Hematopoietic multipotent progenitor cell treated with erythropoietin and hydrocortisone succinate and interleukin-3 and kit ligand, for 8 days (in vitro differentiated cells): ENCODE results near the gene KRI1.

Experiments
- DNase-seq: peaks from one replicate; pipeline ENCODE4 v3.0.0-alpha.2; 2015

The KRI1 gene

GRCh38 chr19:10517760-10518443 is 47.9 kb downstream of the KRI1 start:
- DNase-seq = peak; percentile 37

- no peak for DNase-seq
Observed at GRCh38 chr19:10517361-10517759, 48.5 kb downstream of the KRI1 start, which contains the start of gene S1PR5. S1PR5 (minus strand) TSS chr19:10517447; CDS start chr19:10515011, 2,436 bp downstream.

- no peak for DNase-seq
Observed at GRCh38 chr19:10516671-10517286, 49.0 kb downstream of the KRI1 start.

- no peak for DNase-seq
Observed at GRCh38 chr19:10516064-10516385, 49.8 kb downstream of the KRI1 start.

GRCh38 chr19:10514211-10515145 is 51.3 kb downstream of the KRI1 start:
- DNase-seq = no peak

GRCh38 chr19:10513223-10513622 is 52.6 kb downstream of the KRI1 start:
- DNase-seq = no peak

- DNase-seq = peak; percentile 50
Observed at GRCh38 chr19:10510301-10510802, 55.5 kb downstream of the KRI1 start.

GRCh38 chr19:10508707-10509106 is 57.1 kb downstream of the KRI1 start:
- DNase-seq = no peak

- DNase-seq = no peak
Observed at GRCh38 chr19:10508036-10508435, 57.8 kb downstream of the KRI1 start.

- DNase-seq = peak; percentile 84
Observed at GRCh38 chr19:10505583-10506229, 60.1 kb downstream of the KRI1 start.
